Effector CD8-positive, alpha-beta T cell (primary cell): Measurements from ENCODE around the gene CELF2.

Experiments
- DNase-seq: peaks from one replicate; lab custom pipeline; 2025; lab: John Stamatoyannopoulos, UW

CELF2 gene

GRCh38 chr10:11154849-11155498 lies 137.3 kb downstream of the CELF2 start:
- DNase-seq, result no peak

DNA sequence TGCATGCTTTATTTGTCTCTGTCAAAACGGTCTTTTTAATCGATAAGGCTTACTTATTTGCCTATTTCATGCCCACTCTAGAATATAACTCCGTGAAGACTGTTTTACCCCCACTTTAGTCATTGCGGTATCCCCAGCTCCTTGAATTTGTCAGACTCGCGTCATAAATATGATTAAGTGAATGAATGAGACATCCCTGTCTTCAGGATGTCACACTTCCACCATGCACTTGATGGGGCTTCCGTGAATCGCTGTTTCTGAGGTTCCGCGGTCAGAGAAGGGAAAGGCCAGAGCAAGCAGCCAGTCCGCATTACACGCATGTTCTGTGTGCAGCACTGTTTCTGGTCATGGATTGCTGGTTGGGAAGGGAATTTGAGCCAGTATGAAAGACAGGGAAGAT lies 138.8 kb downstream of the CELF2 start:
- no peak for DNase-seq

DNA sequence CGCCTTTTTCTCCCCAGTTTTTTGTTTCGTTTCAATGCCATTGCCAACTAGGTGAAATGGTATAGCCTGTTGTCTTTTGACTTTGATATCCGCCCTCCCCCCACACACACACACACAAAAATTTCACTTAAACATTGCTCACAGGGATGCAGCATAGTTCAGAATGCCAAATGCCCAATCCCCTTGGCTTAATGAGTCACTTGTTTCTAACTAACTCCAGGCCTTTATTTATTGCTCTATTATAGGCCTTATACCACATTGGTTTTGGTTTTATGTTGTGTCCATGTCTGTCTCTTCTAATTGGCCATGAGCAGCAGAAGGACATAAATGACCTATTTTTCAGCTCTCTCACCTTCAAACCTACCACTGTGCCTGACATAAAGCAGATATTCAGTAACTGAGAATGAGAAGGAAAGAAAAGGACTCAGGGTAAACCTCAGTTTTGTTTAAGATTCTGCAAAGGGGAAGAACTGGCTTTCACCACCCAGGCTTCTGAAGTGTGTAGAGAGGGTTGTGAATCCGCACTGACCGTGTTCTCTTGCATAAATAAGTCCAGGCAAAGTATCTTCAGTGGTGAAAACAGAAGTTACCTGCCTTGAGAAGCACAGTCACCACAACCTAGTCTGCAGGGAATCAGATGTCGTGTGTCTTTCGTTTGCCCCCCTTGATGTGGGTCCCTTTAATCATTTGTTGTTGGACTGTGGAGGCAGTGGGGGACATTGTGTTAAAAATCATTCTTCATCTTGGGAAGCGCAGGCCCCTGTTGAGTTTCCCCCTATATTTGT lies 139.8 kb downstream of the CELF2 start:
- no peak for DNase-seq

- no peak for DNase-seq
Measured at GRCh38 chr10:11158080-11158479, 140.4 kb downstream of the CELF2 start.

GRCh38 chr10:11159543-11160215 lies 142.0 kb downstream of the CELF2 start:
- no peak for DNase-seq

GRCh38 chr10:11161096-11161495 lies 143.4 kb downstream of the CELF2 start:
- DNase-seq, result no peak

DNA sequence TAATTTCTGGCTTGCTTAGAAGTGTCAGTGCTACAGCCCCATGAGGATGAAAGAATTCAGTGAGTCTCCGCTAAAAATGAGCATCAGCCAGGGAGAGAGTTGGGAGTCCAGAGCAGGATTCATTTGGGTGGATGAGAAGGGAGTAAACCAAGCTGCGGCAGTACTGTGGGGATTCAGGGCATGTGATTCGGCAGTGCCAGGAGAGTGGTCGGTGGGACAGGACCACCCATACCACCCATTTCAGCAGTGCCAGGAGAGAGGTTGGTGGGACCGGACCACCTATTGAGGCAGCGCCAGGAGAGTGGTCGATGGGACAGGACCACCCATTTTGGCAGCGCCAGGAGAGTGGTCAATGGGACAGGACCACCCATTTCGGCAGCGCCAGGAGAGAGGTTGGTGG lies 144.2 kb downstream of the CELF2 start:
- DNase-seq, result no peak

GRCh38 chr10:11162828-11163599 lies 145.3 kb downstream of the CELF2 start:
- peak; percentile 33 for DNase-seq

GRCh38 chr10:11163780-11164550 lies 146.3 kb downstream of the CELF2 start:
- DNase-seq, result no peak

- DNase-seq, result no peak
Measured at GRCh38 chr10:11164551-11164802, 146.8 kb downstream of the CELF2 start.

DNA sequence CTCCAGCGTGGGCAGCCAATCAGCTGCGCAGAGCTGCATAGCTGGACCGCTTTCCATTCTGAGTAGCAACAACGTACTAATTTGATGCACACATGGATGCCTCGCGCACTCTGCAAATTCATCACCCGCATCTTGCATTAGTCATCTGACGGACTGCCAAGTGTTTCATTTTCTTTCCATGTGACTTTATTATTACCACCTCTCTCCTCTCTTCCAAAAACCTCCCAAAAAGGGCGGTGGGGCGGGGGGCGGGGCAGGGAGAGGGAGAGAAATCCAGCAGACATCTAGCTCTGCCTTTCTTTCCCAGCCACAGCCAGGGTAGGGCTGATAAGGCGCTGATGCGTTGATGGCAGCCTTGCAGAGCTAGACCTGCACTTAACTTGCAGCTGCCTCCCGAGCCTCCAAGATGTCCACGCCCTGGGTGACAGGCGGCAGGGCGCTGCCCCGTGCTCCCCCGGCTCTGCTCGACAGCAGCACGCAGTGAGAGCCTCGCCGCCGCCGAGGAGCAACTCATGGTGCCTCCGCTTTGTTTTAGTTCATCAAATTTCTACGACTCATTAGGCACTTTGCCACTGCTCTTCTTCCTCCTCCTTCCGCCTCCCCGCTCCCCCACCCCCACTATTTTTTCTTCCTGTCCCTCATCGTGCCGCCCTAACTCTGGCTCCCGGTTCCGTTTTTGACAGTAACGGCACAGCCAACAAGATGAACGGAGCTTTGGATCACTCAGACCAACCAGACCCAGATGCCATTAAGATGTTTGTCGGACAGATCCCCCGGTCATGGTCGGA lies 147.3 kb downstream of the CELF2 start:
- DNase-seq, result peak; percentile 47

GRCh38 chr10:11165591-11166543 lies 148.2 kb downstream of the CELF2 start:
- peak; percentile 61 for DNase-seq

DNA sequence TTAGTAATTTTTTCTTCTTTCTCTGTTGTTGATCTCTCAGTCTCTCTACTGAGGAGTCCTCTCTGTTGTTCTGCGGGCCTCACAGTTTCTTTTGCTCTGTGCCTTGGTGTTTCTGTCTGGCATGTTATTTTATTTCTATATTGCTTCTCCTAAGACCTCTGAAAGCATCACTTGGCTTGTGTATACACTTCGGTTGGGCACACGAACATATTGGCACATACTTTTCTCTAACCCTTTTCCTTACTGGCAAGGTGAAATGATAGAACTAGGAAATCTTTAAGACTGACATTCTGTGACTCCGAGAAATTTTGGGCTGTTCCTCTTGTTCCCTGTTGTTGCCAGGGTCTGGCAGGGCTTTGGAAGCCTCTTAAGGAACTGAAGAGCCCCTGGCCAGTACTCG lies 148.9 kb downstream of the CELF2 start:
- DNase-seq, result no peak

- DNase-seq, result no peak
Measured at GRCh38 chr10:11167233-11167966, 149.7 kb downstream of the CELF2 start.

DNA sequence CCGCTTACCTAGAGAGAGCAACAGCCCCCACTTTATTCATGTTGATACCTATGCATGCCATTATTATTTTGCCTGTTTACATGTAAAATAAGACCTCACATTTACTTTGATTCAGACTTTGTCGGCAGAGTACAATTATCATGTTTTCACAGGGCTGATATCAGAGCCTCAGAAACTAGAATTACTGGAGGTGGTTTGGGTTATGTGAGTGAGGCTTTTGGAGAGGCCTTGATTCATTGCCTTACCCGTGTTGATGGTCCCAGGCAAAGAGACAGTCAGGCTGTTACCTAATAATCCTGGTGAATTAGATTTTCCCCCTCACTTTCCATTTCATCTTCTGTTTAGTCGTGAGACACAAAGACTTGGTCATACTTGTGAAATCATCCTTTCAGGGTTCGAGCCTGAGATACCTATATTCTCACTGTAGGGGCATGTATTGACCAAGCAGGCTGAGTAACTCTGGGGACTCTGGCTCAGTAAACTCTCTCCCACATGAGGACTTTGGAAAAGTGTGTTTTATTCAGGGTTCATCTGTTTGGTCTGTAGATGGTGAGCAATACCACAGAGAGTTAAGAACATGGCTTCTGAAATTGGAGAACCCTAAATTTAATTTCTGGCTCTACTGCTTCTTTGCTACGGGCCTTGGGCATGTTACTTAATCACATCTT lies 150.9 kb downstream of the CELF2 start:
- DNase-seq, result no peak

DNA sequence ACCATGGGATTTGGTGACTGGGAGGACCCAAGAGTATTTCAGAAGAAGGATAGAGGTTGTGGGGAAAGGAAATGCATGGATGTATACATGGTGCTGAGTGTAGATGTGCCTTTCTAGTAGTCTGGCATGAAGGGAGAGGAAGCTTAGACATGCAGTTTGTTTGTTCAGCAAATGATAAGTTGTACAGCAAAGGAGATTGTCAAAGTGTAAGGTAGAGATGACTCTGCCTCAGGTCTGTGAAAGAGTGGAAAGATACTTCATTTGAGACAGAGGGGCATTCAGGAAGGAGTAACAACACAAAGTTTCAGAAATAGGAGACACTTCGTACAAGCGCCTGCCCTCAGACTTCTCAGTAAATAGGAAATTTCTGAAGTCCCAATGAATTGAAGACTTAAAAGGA lies 152.3 kb downstream of the CELF2 start:
- no peak for DNase-seq

- DNase-seq, result no peak
Measured at GRCh38 chr10:11170574-11170973, 152.9 kb downstream of the CELF2 start.
